HCT116 (cell line): ENCODE results near the gene ARF1.

Experiments
- CEBPB ChIP-seq: IDR thresholded peaks from 2 replicates; pipeline ENCODE4 v1.6.1; 2012; ENCODE audit warnings: low read depth
- CTCF ChIP-seq, 3 experiments: fragments of 200-600 bp in 1 of 3; sonication (generic) in 1 of 3; IDR thresholded peaks in 2 of 3; conservative IDR thresholded peaks in 1 of 3; 2 replicates each; pipeline ENCODE4 v1.5.1; 2012 to 2017; ENCODE audit warnings: low read depth in 2 of 3, low read length in 2 of 3, antibody characterized with exemption in 1 of 3, borderline replicate concordance in 1 of 3, control low read depth in 1 of 3, mild to moderate bottlenecking in 1 of 3, mixed read lengths in 1 of 3, mixed run types in 1 of 3, moderate library complexity in 1 of 3; ENCODE audit not compliant: insufficient read depth in 1 of 3
- EZH2 ChIP-seq: fragments of 200-600 bp; sonication (generic); IDR thresholded peaks from 2 replicates; pipeline ENCODE4 v1.6.1; 2017; ENCODE audit warnings: antibody characterized with exemption, mixed run types
- POLR2A ChIP-seq: IDR thresholded peaks from 2 replicates; pipeline ENCODE4 v1.7.0; 2011; ENCODE audit warnings: borderline replicate concordance; ENCODE audit not compliant: insufficient read depth, insufficient read length; ENCODE audit errors: extremely low read depth
- POLR2AphosphoS5 ChIP-seq: IDR thresholded peaks from 2 replicates; pipeline ENCODE4 v1.6.1; 2011; ENCODE audit warnings: mild to moderate bottlenecking, low read depth, low read length, moderate library complexity
- RAD21 ChIP-seq: IDR thresholded peaks from 2 replicates; pipeline ENCODE4 v1.6.1; 2012; ENCODE audit warnings: low read depth, mild to moderate bottlenecking
- SP1 ChIP-seq: IDR thresholded peaks from 2 replicates; pipeline ENCODE4 v1.6.1; 2012; ENCODE audit warnings: low read depth
- SRF ChIP-seq: IDR thresholded peaks from 2 replicates; pipeline ENCODE4 v1.6.1; 2012; ENCODE audit warnings: low read depth
- TCF7L2 ChIP-seq: IDR thresholded peaks from 2 replicates; pipeline ENCODE4 v1.7.0; 2011; ENCODE audit warnings: borderline replicate concordance, inconsistent platforms; ENCODE audit not compliant: insufficient read depth, insufficient read length; ENCODE audit errors: extremely low read depth
- ZBTB33 ChIP-seq: IDR thresholded peaks from 2 replicates; pipeline ENCODE4 v1.6.1; 2011; ENCODE audit warnings: mild to moderate bottlenecking, low read length, moderate library complexity; ENCODE audit not compliant: insufficient replicate concordance; ENCODE audit errors: extremely low read depth
- ZNF274 ChIP-seq: fragments of 200-500 bp; sonication (Bioruptor generic); IDR thresholded peaks from 2 replicates; pipeline ENCODE4 v1.6.1; 2014; ENCODE audit warnings: mild to moderate bottlenecking, low read depth, low read length, inconsistent platforms
- TF ChIP-seq, protein P1 (sequence below): IDR thresholded peaks from 2 replicates; pipeline ENCODE4 v1.6.1; 2012; ENCODE audit warnings: low read depth
- TF ChIP-seq, protein P2 (sequence below): IDR thresholded peaks from 2 replicates; pipeline ENCODE4 v1.6.1; 2012

- TF ChIP-seq CTCF (IDR thresholded peaks at IDR 0.05 in 2 of 3, conservative IDR thresholded peaks at IDR 0.05 in 1 of 3; ENCODE audit: borderline replicate concordance in 1 of 3, insufficient read depth in 1 of 3, low read depth in 2 of 3, low read length in 2 of 3) (no peak), POLR2AphosphoS5 (no peak), POLR2A (no peak), EZH2 (no peak), SP1 (no peak), RAD21 (no peak), TCF7L2 (no peak), ZBTB33 (no peak), CEBPB (no peak), SRF (no peak), ZNF274 (no peak)
- TF ChIP-seq, protein P1, sequence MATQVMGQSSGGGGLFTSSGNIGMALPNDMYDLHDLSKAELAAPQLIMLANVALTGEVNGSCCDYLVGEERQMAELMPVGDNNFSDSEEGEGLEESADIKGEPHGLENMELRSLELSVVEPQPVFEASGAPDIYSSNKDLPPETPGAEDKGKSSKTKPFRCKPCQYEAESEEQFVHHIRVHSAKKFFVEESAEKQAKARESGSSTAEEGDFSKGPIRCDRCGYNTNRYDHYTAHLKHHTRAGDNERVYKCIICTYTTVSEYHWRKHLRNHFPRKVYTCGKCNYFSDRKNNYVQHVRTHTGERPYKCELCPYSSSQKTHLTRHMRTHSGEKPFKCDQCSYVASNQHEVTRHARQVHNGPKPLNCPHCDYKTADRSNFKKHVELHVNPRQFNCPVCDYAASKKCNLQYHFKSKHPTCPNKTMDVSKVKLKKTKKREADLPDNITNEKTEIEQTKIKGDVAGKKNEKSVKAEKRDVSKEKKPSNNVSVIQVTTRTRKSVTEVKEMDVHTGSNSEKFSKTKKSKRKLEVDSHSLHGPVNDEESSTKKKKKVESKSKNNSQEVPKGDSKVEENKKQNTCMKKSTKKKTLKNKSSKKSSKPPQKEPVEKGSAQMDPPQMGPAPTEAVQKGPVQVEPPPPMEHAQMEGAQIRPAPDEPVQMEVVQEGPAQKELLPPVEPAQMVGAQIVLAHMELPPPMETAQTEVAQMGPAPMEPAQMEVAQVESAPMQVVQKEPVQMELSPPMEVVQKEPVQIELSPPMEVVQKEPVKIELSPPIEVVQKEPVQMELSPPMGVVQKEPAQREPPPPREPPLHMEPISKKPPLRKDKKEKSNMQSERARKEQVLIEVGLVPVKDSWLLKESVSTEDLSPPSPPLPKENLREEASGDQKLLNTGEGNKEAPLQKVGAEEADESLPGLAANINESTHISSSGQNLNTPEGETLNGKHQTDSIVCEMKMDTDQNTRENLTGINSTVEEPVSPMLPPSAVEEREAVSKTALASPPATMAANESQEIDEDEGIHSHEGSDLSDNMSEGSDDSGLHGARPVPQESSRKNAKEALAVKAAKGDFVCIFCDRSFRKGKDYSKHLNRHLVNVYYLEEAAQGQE = no peak
- TF ChIP-seq, protein P2, sequence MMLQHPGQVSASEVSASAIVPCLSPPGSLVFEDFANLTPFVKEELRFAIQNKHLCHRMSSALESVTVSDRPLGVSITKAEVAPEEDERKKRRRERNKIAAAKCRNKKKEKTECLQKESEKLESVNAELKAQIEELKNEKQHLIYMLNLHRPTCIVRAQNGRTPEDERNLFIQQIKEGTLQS = no peak
Observed at GRCh38 chr1:228117335-228117734, 34.8 kb downstream of the ARF1 start.
